HCT116 (cell line): Measurements from ENCODE around the gene OFD1. TPM values are rescaled to one million over a fixed set of nuclear protein-coding genes. Genes with fewer than 3 reads are reported as not detected.

Experiments
- ATAC-seq: fragments of 200-7000 bp; cut with Tn5 transposase; 2 replicates; pipeline ENCODE4 v1.9.1; 2020; ENCODE audit warnings: mild to moderate bottlenecking, moderate library complexity
- BruUV-seq: library from RNA; stranded (reverse); fragments of 400-500 nt; replicated peaks from 2 replicates; lab custom pipeline; 2021; lab: Mats Ljungman, UMichigan
- CTCF ChIA-PET: fragments of 300-600 bp; sonication (Branson Sonifier 250); formaldehyde crosslinking; loops from one replicate; lab custom pipeline; 2021; ENCODE audit warnings: antibody characterized with exemption; lab: Charles Lee
- POLR2A ChIA-PET: fragments of 300-600, 350-600 bp; sonication (Branson Sonifier 250); formaldehyde crosslinking; loops from one replicate; lab custom pipeline; 2021; ENCODE audit warnings: antibody characterized with exemption; lab: Charles Lee
- RAD21 ChIA-PET, 2 experiments: fragments of 300-600 bp; sonication (Branson Sonifier 250); formaldehyde crosslinking; loops; one replicate each; lab custom pipeline; 2023; ENCODE audit warnings: low total read pairs in 2 of 2; ENCODE audit not compliant: uncharacterized antibody in 2 of 2, unreplicated experiment in 2 of 2, low non-redundant PET in 1 of 2; lab: Charles Lee
- DNase-seq: peaks from one replicate; pipeline ENCODE4 v3.0.0-alpha.2; 2010; ENCODE audit warnings: low read depth, low spot score
- H2AFZ ChIP-seq: fragments of 200-600 bp; shearing (Covaris generic), sonication (generic); 2 replicates; pipeline ENCODE4 v1.6.1; 2017; ENCODE audit warnings: low read depth, mixed run types, mixed read lengths, antibody characterized with exemption, low read length; ENCODE audit not compliant: poor library complexity, severe bottlenecking
- H3K27ac ChIP-seq: 2 replicates; pipeline ENCODE4 v1.5.1; 2012; ENCODE audit warnings: low read depth, low read length
- H3K27me3 ChIP-seq: fragments of 200-600 bp; sonication (generic); 2 replicates; pipeline ENCODE4 v1.6.1; 2016; ENCODE audit warnings: mixed run types, low read length, mixed read lengths; ENCODE audit not compliant: insufficient read depth
- H3K36me3 ChIP-seq, 2 experiments: fragments of 200-500 bp in 1 of 2; fragments of 200-600 bp in 1 of 2; sonication (Bioruptor generic) in 1 of 2; sonication (generic) in 1 of 2; 2 replicates each; pipeline versions ENCODE4 v1.5.1 to v1.6.1; 2014 to 2016; ENCODE audit warnings: low read length in 2 of 2, inconsistent platforms in 1 of 2, mixed read lengths in 1 of 2, mixed run types in 1 of 2; ENCODE audit not compliant: insufficient read depth in 2 of 2, control insufficient read depth in 1 of 2
- H3K4me1 ChIP-seq, 2 experiments: fragments of 200-600 bp in 1 of 2; sonication (generic) in 1 of 2; 2 replicates each; pipeline versions ENCODE4 v1.5.1 to v1.6.1; 2012 to 2017; ENCODE audit warnings: low read length in 2 of 2, inconsistent platforms in 1 of 2, mild to moderate bottlenecking in 1 of 2, mixed read lengths in 1 of 2, mixed run types in 1 of 2, moderate library complexity in 1 of 2; ENCODE audit not compliant: insufficient read depth in 2 of 2, control insufficient read depth in 1 of 2
- H3K4me2 ChIP-seq: fragments of 200-600 bp; sonication (generic); 2 replicates; pipeline ENCODE4 v1.6.1; 2017; ENCODE audit warnings: mixed run types, low read length, mixed read lengths
- H3K4me3 ChIP-seq, 2 experiments: fragments of 200-600 bp in 1 of 2; sonication (generic) in 1 of 2; replicated peaks in 1 of 2; 2 replicates each; pipeline ENCODE4 v1.5.1; 2011 to 2016; ENCODE audit warnings: low read length in 2 of 2, control low read depth in 1 of 2, low read depth in 1 of 2, mild to moderate bottlenecking in 1 of 2, mixed read lengths in 1 of 2, mixed run types in 1 of 2
- H3K79me2 ChIP-seq: fragments of 200-600 bp; sonication (generic); 2 replicates; pipeline ENCODE4 v1.6.1; 2017; ENCODE audit warnings: mild to moderate bottlenecking, mixed run types, low read length, moderate library complexity, mixed read lengths; ENCODE audit not compliant: insufficient read depth
- H3K9ac ChIP-seq: fragments of 200-600 bp; sonication (generic); 2 replicates; pipeline ENCODE4 v1.6.1; 2016; ENCODE audit warnings: low read length, mixed read lengths
- H3K9me2 ChIP-seq: fragments of 200-600 bp; sonication (generic), shearing (Covaris generic); 2 replicates; pipeline ENCODE4 v1.6.1; 2017; ENCODE audit warnings: mixed run types, mild to moderate bottlenecking, moderate library complexity; ENCODE audit not compliant: insufficient read depth
- H3K9me3 ChIP-seq, 2 experiments: fragments of 200-500 bp in 1 of 2; fragments of 200-600 bp in 1 of 2; sonication (Bioruptor generic) in 1 of 2; sonication (generic) in 1 of 2; 2 replicates each; pipeline ENCODE4 v1.6.1; 2014 to 2017; ENCODE audit warnings: low read length in 2 of 2, mixed read lengths in 2 of 2, inconsistent platforms in 1 of 2, low read depth in 1 of 2, mild to moderate bottlenecking in 1 of 2, mixed run types in 1 of 2, moderate library complexity in 1 of 2; ENCODE audit not compliant: control insufficient read depth in 1 of 2, insufficient read depth in 1 of 2
- H4K20me1 ChIP-seq: fragments of 200-600 bp; sonication (generic), shearing (Covaris generic); 2 replicates; pipeline ENCODE4 v1.6.1; 2017; ENCODE audit warnings: mixed run types, mild to moderate bottlenecking, moderate library complexity; ENCODE audit not compliant: insufficient read depth
- CBX3 ChIP-seq: IDR thresholded peaks from 2 replicates; pipeline ENCODE4 v1.6.1; 2012; ENCODE audit warnings: low read depth
- CTCF ChIP-seq, 3 experiments: fragments of 200-600 bp in 1 of 3; sonication (generic) in 1 of 3; IDR thresholded peaks in 2 of 3; conservative IDR thresholded peaks in 1 of 3; 2 replicates each; pipeline ENCODE4 v1.5.1; 2012 to 2017; ENCODE audit warnings: low read depth in 2 of 3, low read length in 2 of 3, antibody characterized with exemption in 1 of 3, borderline replicate concordance in 1 of 3, control low read depth in 1 of 3, mild to moderate bottlenecking in 1 of 3, mixed read lengths in 1 of 3, mixed run types in 1 of 3, moderate library complexity in 1 of 3; ENCODE audit not compliant: insufficient read depth in 1 of 3
- EGR1 ChIP-seq: IDR thresholded peaks from 2 replicates; pipeline ENCODE4 v1.6.1; 2012; ENCODE audit warnings: low read depth
- ELF1 ChIP-seq: IDR thresholded peaks from 2 replicates; pipeline ENCODE4 v1.6.1; 2012; ENCODE audit warnings: low read depth, borderline replicate concordance
- EZH2 ChIP-seq: fragments of 200-600 bp; sonication (generic); IDR thresholded peaks from 2 replicates; pipeline ENCODE4 v1.6.1; 2017; ENCODE audit warnings: antibody characterized with exemption, mixed run types
- EZH2phosphoT487 ChIP-seq: fragments of 200-600 bp; IDR thresholded peaks from 2 replicates; pipeline ENCODE4 v1.6.1; 2018; ENCODE audit warnings: antibody characterized with exemption, borderline replicate concordance
- FOSL1 ChIP-seq: IDR thresholded peaks from 2 replicates; pipeline ENCODE4 v1.6.1; 2012; ENCODE audit warnings: low read depth
- RAD21 ChIP-seq: IDR thresholded peaks from 2 replicates; pipeline ENCODE4 v1.6.1; 2012; ENCODE audit warnings: low read depth, mild to moderate bottlenecking
- SRF ChIP-seq: IDR thresholded peaks from 2 replicates; pipeline ENCODE4 v1.6.1; 2012; ENCODE audit warnings: low read depth
- ZFX ChIP-seq: fragments of 450-650 bp; IDR thresholded peaks from 2 replicates; pipeline ENCODE4 v1.6.1; 2017
- intact Hi-C: fragments of 100-400 bp; cut with micrococcal nuclease; formaldehyde crosslinking; loops from 2 replicates; pipeline ENCODE4 v1.10.0; 2022
- total RNA-seq: library from RNA; stranded (reverse); gene quantifications from one replicate; pipeline ENCODE4 v1.2.1, GENCODE V29; 2021; ENCODE audit not compliant: unreplicated experiment

OFD1 gene
- total RNA-seq, 1 experiment from 2014 or later, result 18.0 TPM

- TF ChIP-seq CTCF (IDR thresholded peaks at IDR 0.05 in 2 of 3, conservative IDR thresholded peaks at IDR 0.05 in 1 of 3; ENCODE audit: borderline replicate concordance in 1 of 3, insufficient read depth in 1 of 3, low read depth in 2 of 3, low read length in 2 of 3) (no peak), EZH2 (no peak), ELF1 (no peak)
Measured at GRCh38 chrX:13689741-13690211, 44.8 kb upstream of the OFD1 start (continued).

GRCh38 chrX:13690836-13691235 is 43.7 kb upstream of the OFD1 start:
- Histone ChIP-seq H2AFZ (no peak overlapping the region), H3K4me3 (peak overlapping the region in 1 of 2 experiments; percentile 80; a peak in 1 of 4 replicates), H3K79me2 (peaks cover 65% of the 10 kb centered on the region), H3K36me3 (no peaks in the 10 kb centered on the region), H3K4me2 (peak overlapping the region; percentile 87), H4K20me1 (0 out of 2 replicates have a peak, but pooled peaks cover 4% of the 10 kb centered on the region)
- BruUV-seq, result no TSS peak
- POLR2A ChIA-PET, result interaction anchor here (1.0 kb wide), 1 partner anchor 44 kb away, joined by 3 read pairs; the partner anchor contains the start of genes OFD1 and TRAPPC2
- RAD21 ChIA-PET, result no interaction called here
- no peak for ATAC-seq
- no peak for TF ChIP-seq ZFX
- no peak for TF ChIP-seq EZH2phosphoT487
- no peak for TF ChIP-seq CBX3
- TF ChIP-seq EZH2, result no peak
- TF ChIP-seq FOSL1, result no peak
- peak; percentile 44; the same call in 1 of the 2 replicates for TF ChIP-seq RAD21
- TF ChIP-seq EGR1, result no peak
- TF ChIP-seq CTCF (IDR thresholded peaks at IDR 0.05 in 2 of 3, conservative IDR thresholded peaks at IDR 0.05 in 1 of 3; ENCODE audit: borderline replicate concordance in 1 of 3, insufficient read depth in 1 of 3, low read depth in 2 of 3, low read length in 2 of 3), result peak; percentile 10 to 21 (median 13); a peak in 2 of 6 replicates
- no peak for TF ChIP-seq SRF
- TF ChIP-seq, all 23 proteins: peak for 2
- peaks cover 40 to 56% of the 10 kb centered on the region in 2 experiments for H3K4me1 ChIP-seq
- CTCF ChIA-PET, result interaction anchor here (0.5 to 1.7 kb wide), 2 partner anchors 26 to 32 kb away, joined by 4 to 7 read pairs; no protein-coding TSS in a partner anchor
- H3K27ac ChIP-seq, result peak overlapping the region; percentile 80; the same call in 1 of the 2 replicates
- intact Hi-C loops, result loop anchor here (2.0 to 5.0 kb wide), 2 partner anchors 32 to 41 kb away; partner anchors contain the start of genes OFD1 and TRAPPC2
- no peaks in the 10 kb centered on the region for H3K9me3 ChIP-seq
- H3K27me3 ChIP-seq, result no peaks in the 10 kb centered on the region
- H3K9ac ChIP-seq, result peak overlapping the region; percentile 83
- H3K9me2 ChIP-seq, result no peaks in the 10 kb centered on the region
- DNase-seq, result no peak
